Erythroblast (primary cell): ENCODE data around the gene CLCN5.

Experiments used
- GATA1 ChIP-seq: IDR thresholded peaks from 2 replicates; pipeline ENCODE4 v1.6.1; 2011; ENCODE audit warnings: low read depth, mild to moderate bottlenecking, control low read depth, low read length, moderate library complexity
- POLR2A ChIP-seq: IDR thresholded peaks from 2 replicates; pipeline ENCODE4 v1.6.1; 2011; ENCODE audit warnings: mild to moderate bottlenecking, low read length

DNA sequence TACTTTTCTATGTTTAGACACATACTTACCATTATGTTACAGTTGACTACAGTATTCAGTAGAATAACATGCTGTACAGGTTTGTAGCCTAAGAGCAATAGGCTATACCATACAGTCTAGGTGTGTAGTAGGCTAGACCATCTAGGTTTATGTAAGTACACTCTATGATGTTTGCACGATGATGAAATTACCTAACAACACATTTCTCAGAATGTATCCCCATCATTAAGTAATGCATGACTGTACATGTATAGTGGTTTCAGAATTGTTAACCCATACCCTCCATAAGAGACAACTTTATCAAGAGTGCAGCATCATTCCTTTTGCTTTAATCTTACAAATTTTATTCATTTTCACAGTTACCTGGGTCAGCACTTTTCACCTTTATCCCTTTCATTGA, 126.8 kb downstream of the CLCN5 start:
- TF ChIP-seq POLR2A = no peak
- TF ChIP-seq GATA1 = no peak
